Neural cell (in vitro differentiated cells): Measurements from ENCODE around the gene CDIP1. TPM values are rescaled to one million over a fixed set of nuclear protein-coding genes. Genes with fewer than 3 reads are reported as not detected.

Experiments
- H2AFZ ChIP-seq: fragments of 200-600, 300-800 bp; sonication (generic), shearing (Covaris generic); 2 replicates; pipeline ENCODE4 v1.6.0; 2014; ENCODE audit warnings: low read depth, mild to moderate bottlenecking, antibody characterized with exemption, low read length, moderate library complexity
- H3F3A ChIP-seq: fragments of 200-600 bp; shearing (Covaris generic); 2 replicates; pipeline ENCODE4 v1.6.1; 2016; ENCODE audit warnings: mild to moderate bottlenecking, moderate library complexity, mixed read lengths, antibody characterized with exemption, low read length; ENCODE audit not compliant: insufficient read depth, poor library complexity, severe bottlenecking
- H3K27ac ChIP-seq: fragments of 200-600, 300-800 bp; sonication (generic), shearing (Covaris generic); 2 replicates; pipeline ENCODE4 v1.5.1; 2014; ENCODE audit warnings: mild to moderate bottlenecking, low read length, moderate library complexity
- H3K27me3 ChIP-seq: fragments of 300-800, 200-600 bp; sonication (generic), shearing (Covaris generic); 2 replicates; pipeline ENCODE4 v1.6.0; 2014; ENCODE audit warnings: mild to moderate bottlenecking, low read depth, low read length, moderate library complexity; ENCODE audit not compliant: insufficient read depth
- H3K36me3 ChIP-seq: fragments of 300-800, 200-600 bp; sonication (generic), shearing (Covaris generic); 2 replicates; pipeline ENCODE4 v1.5.1; 2014; ENCODE audit warnings: mild to moderate bottlenecking, antibody characterized with exemption, low read length, moderate library complexity; ENCODE audit not compliant: insufficient read depth
- H3K4me2 ChIP-seq: fragments of 300-800, 200-600 bp; sonication (generic), shearing (Covaris generic); 2 replicates; pipeline ENCODE4 v1.6.0; 2014; ENCODE audit warnings: mild to moderate bottlenecking, low read length
- H3K4me3 ChIP-seq: fragments of 300-800, 200-600 bp; sonication (generic), shearing (Covaris generic); 2 replicates; pipeline ENCODE4 v1.5.1; 2014; ENCODE audit warnings: mild to moderate bottlenecking, low read length, moderate library complexity
- H3K79me2 ChIP-seq: fragments of 200-600 bp; shearing (Covaris generic); replicated peaks from 2 replicates; pipeline ENCODE4 v1.6.0; 2014; ENCODE audit warnings: mild to moderate bottlenecking, low read length, moderate library complexity; ENCODE audit not compliant: insufficient read depth
- H3K9ac ChIP-seq: fragments of 300-800, 200-600 bp; sonication (generic), shearing (Covaris generic); 2 replicates; pipeline ENCODE4 v1.6.1; 2016; ENCODE audit warnings: mild to moderate bottlenecking, low read length, mixed read lengths
- H3K9me2 ChIP-seq: fragments of 200-600 bp; shearing (Covaris generic); 2 replicates; pipeline ENCODE4 v1.6.1; 2016; ENCODE audit warnings: mild to moderate bottlenecking, low read length, mixed read lengths; ENCODE audit not compliant: insufficient read depth
- H3K9me3 ChIP-seq: fragments of 200-600, 300-800 bp; sonication (generic), shearing (Covaris generic); 2 replicates; pipeline ENCODE4 v1.6.1; 2016; ENCODE audit warnings: mild to moderate bottlenecking, mixed run types, low read length, moderate library complexity, mixed read lengths
- H4K20me1 ChIP-seq: fragments of 200-600 bp; shearing (Covaris generic); 2 replicates; pipeline ENCODE4 v1.6.1; 2016; ENCODE audit warnings: mild to moderate bottlenecking, mixed run types; ENCODE audit not compliant: insufficient read depth
- CTCF ChIP-seq: fragments of 450-650 bp; IDR thresholded peaks from 2 replicates; pipeline ENCODE4 v1.5.1; 2014; ENCODE audit warnings: antibody characterized with exemption, mild to moderate bottlenecking, moderate library complexity; ENCODE audit not compliant: poor library complexity, severe bottlenecking
- EP300 ChIP-seq: fragments of 450-650 bp; conservative IDR thresholded peaks from 2 replicates; pipeline ENCODE4 v1.6.1; 2014; ENCODE audit warnings: antibody characterized with exemption, mild to moderate bottlenecking, moderate library complexity; ENCODE audit not compliant: poor library complexity, severe bottlenecking
- EZH2 ChIP-seq: fragments of 200-600, 300-800 bp; shearing (Covaris generic), sonication (generic); IDR thresholded peaks from 2 replicates; pipeline ENCODE4 v1.6.1; 2014; ENCODE audit warnings: antibody characterized with exemption, low read length, borderline replicate concordance, mild to moderate bottlenecking; ENCODE audit not compliant: insufficient read depth, poor library complexity, severe bottlenecking
- MXI1 ChIP-seq: fragments of 450-650 bp; conservative IDR thresholded peaks from 2 replicates; pipeline ENCODE4 v1.6.1; 2014; ENCODE audit warnings: antibody characterized with exemption, mild to moderate bottlenecking; ENCODE audit not compliant: poor library complexity, severe bottlenecking
- POLR2AphosphoS5 ChIP-seq: IDR thresholded peaks from 2 replicates; pipeline ENCODE4 v1.6.1; 2012
- RAD21 ChIP-seq: fragments of 450-650 bp; conservative IDR thresholded peaks from 2 replicates; pipeline ENCODE4 v1.6.1; 2014; ENCODE audit warnings: antibody characterized with exemption, mild to moderate bottlenecking, moderate library complexity
- REST ChIP-seq: IDR thresholded peaks from 2 replicates; pipeline ENCODE4 v1.6.1; 2012; ENCODE audit warnings: borderline replicate concordance
- SMC3 ChIP-seq: fragments of 450-650 bp; conservative IDR thresholded peaks from 2 replicates; pipeline ENCODE4 v1.6.1; 2014; ENCODE audit warnings: antibody characterized with exemption, mild to moderate bottlenecking, moderate library complexity; ENCODE audit not compliant: poor library complexity
- TAF1 ChIP-seq: IDR thresholded peaks from 2 replicates; pipeline ENCODE4 v1.6.1; 2012; ENCODE audit warnings: low read depth
- polyA plus RNA-seq: library from polyadenylated mRNA; depleted of rRNA; stranded (reverse); fragments of >200 nt; gene quantifications from 2 replicates; pipeline ENCODE4 v1.2.3, GENCODE V29; 2014

Gene CDIP1
- polyA plus RNA-seq, 1 donor from 2014 or later: 16.4 TPM

- Histone ChIP-seq H3K9me3 (no peaks in the 10 kb centered on the region), H4K20me1 (no peaks in the 10 kb centered on the region), H2AFZ (no peak overlapping the region), H3K36me3 (no peaks in the 10 kb centered on the region), H3K9me2 (no peaks in the 10 kb centered on the region), H3K27ac (no peak overlapping the region), H3K4me3 (no peak overlapping the region), H3K4me2 (no peak overlapping the region), H3K9ac (no peak overlapping the region), H3K79me2 (no peaks in the 10 kb centered on the region), H3K27me3 (no peaks in the 10 kb centered on the region), H3F3A (no peaks in the 10 kb centered on the region)
- no peak for TF ChIP-seq CTCF
- no peak for TF ChIP-seq RAD21
- no peak for TF ChIP-seq SMC3
- no peak for TF ChIP-seq EZH2
- TF ChIP-seq REST: no peak
Measured at GRCh38 chr16:4548124-4548523, 9.6 kb upstream of the CDIP1 start.

GRCh38 chr16:4544473-4544872 lies 5.9 kb upstream of the CDIP1 start:
- no peak overlapping the region for H3K4me2 ChIP-seq
- H3K27ac ChIP-seq: no peak overlapping the region
- H4K20me1 ChIP-seq: no peaks in the 10 kb centered on the region
- H3K9me3 ChIP-seq: no peaks in the 10 kb centered on the region
- no peak overlapping the region for H3K4me3 ChIP-seq
- H3K9ac ChIP-seq: no peak overlapping the region
- no peaks in the 10 kb centered on the region for H3K9me2 ChIP-seq
- TF ChIP-seq MXI1 (no peak), CTCF (no peak), TAF1 (no peak), REST (no peak), EZH2 (no peak), POLR2AphosphoS5 (no peak), SMC3 (no peak), EP300 (no peak), RAD21 (no peak)
- H2AFZ ChIP-seq: no peak overlapping the region
- no peaks in the 10 kb centered on the region for H3K27me3 ChIP-seq
- H3K79me2 ChIP-seq: no peaks in the 10 kb centered on the region
- no peaks in the 10 kb centered on the region for H3K36me3 ChIP-seq
- H3F3A ChIP-seq: no peaks in the 10 kb centered on the region
